Keratinocyte (primary cell): ENCODE results near the gene LRGUK. TPM values are rescaled to one million over a fixed set of nuclear protein-coding genes. Genes with fewer than 3 reads are reported as not detected.

Source experiments
- DNase-seq: peaks from one replicate; pipeline ENCODE4 v3.0.0-alpha.2; 2011; ENCODE audit warnings: low read depth, missing footprints, low spot score
- FAIRE-seq: peaks from 2 replicates; lab custom pipeline; 2011; peaks lifted over from hg19 to GRCh38; lab: Jason Lieb, UNC
- H2AFZ ChIP-seq: 2 replicates; pipeline ENCODE4 v1.6.0; 2012; ENCODE audit warnings: low read length, control low read depth, inconsistent platforms; ENCODE audit not compliant: control insufficient read depth
- H3K27ac ChIP-seq: 2 replicates; pipeline ENCODE4 v1.5.1; 2011; ENCODE audit warnings: low read length; ENCODE audit not compliant: control insufficient read depth, insufficient read depth
- H3K27me3 ChIP-seq: 3 replicates; pipeline ENCODE4 v1.6.0; 2011; ENCODE audit warnings: low read length; ENCODE audit not compliant: control insufficient read depth, insufficient read depth; ENCODE audit errors: extremely low read depth
- H3K36me3 ChIP-seq, 2 experiments: 2 replicates in 1 of 2; 3 replicates in 1 of 2; pipeline ENCODE4 v1.5.1; 2011; ENCODE audit warnings: low read length in 2 of 2, mild to moderate bottlenecking in 1 of 2; ENCODE audit not compliant: control insufficient read depth in 2 of 2, insufficient read depth in 2 of 2; ENCODE audit errors: extremely low read depth in 1 of 2
- H3K4me1 ChIP-seq: 3 replicates; pipeline ENCODE4 v1.5.1; 2011; ENCODE audit warnings: low read length; ENCODE audit not compliant: control insufficient read depth, insufficient read depth; ENCODE audit errors: extremely low read depth
- H3K4me2 ChIP-seq: 3 replicates; pipeline ENCODE4 v1.6.0; 2011; ENCODE audit warnings: low read depth, low read length; ENCODE audit not compliant: control insufficient read depth, insufficient read depth; ENCODE audit errors: extremely low read depth
- H3K4me3 ChIP-seq, 3 experiments: fragments of 200-600 bp in 1 of 3; sonication (generic) in 1 of 3; 2 replicates in 2 of 3; 3 replicates in 1 of 3; pipeline ENCODE4 v1.5.1; 2011 to 2016; ENCODE audit warnings: low read length in 3 of 3, mild to moderate bottlenecking in 3 of 3, control low read depth in 2 of 3, inconsistent platforms in 1 of 3, low read depth in 1 of 3, mixed read lengths in 1 of 3, mixed run types in 1 of 3, moderate library complexity in 1 of 3; ENCODE audit not compliant: control insufficient read depth in 2 of 3, insufficient read depth in 2 of 3; ENCODE audit errors: extremely low read depth in 1 of 3
- H3K79me2 ChIP-seq: 2 replicates; pipeline ENCODE4 v1.6.0; 2012; ENCODE audit warnings: low read length; ENCODE audit not compliant: control insufficient read depth, insufficient read depth
- H3K9ac ChIP-seq: 3 replicates; pipeline ENCODE4 v1.6.0; 2011; ENCODE audit warnings: low read length; ENCODE audit not compliant: control insufficient read depth, insufficient read depth; ENCODE audit errors: extremely low read depth
- H3K9me1 ChIP-seq: 3 replicates; pipeline ENCODE4 v1.6.0; 2011; ENCODE audit warnings: low read length; ENCODE audit not compliant: control insufficient read depth, insufficient read depth; ENCODE audit errors: extremely low read depth
- H3K9me3 ChIP-seq: 2 replicates; pipeline ENCODE4 v1.5.1; 2012; ENCODE audit warnings: low read depth, low read length; ENCODE audit not compliant: control insufficient read depth
- H4K20me1 ChIP-seq: 3 replicates; pipeline ENCODE4 v1.6.0; 2011; ENCODE audit warnings: low read length; ENCODE audit not compliant: control insufficient read depth, insufficient read depth; ENCODE audit errors: extremely low read depth
- CTCF ChIP-seq, 3 experiments: IDR thresholded peaks in 1 of 3; conservative IDR thresholded peaks in 1 of 3; optimal IDR thresholded peaks in 1 of 3; 2 replicates in 2 of 3; 3 replicates in 1 of 3; pipeline versions ENCODE3 to v1.5.1; 2011; ENCODE audit warnings: low read length in 3 of 3, mild to moderate bottlenecking in 3 of 3, moderate library complexity in 2 of 3, control low read depth in 1 of 3, inconsistent platforms in 1 of 3; ENCODE audit not compliant: insufficient read depth in 2 of 3; ENCODE audit errors: extremely low read depth in 1 of 3
- EZH2 ChIP-seq: IDR thresholded peaks from one replicate; pipeline ENCODE4 v1.6.1; 2012; ENCODE audit warnings: inconsistent platforms, mild to moderate bottlenecking, low read length, moderate library complexity
- dilution Hi-C: fragments of 300-500 bp; cut with MboI; formaldehyde crosslinking; loops from one replicate; pipeline ENCODE4 v1.7.0; 2020; ENCODE audit warnings: low sequenced_read_pairs; ENCODE audit not compliant: extremely low pct_ligation_motif_present
- polyA plus RNA-seq, 5 experiments: library from polyadenylated mRNA; depleted of rRNA in 3 of 5; stranded (reverse) in 3 of 5; stranded (forward) in 1 of 5; unstranded in 1 of 5; fragments of >200 nt; gene quantifications; 1 replicate in 1 of 5; 2 replicates in 3 of 5; 3 replicates in 1 of 5; pipeline versions ENCODE4 v1.2.1 to v1.2.3, GENCODE V29; 2011 to 2012; ENCODE audit warnings: missing spikeins in 2 of 5, low read depth in 1 of 5, low replicate concordance in 1 of 5

LRGUK gene
- polyA plus RNA-seq, 1 donor (not counting 4 experiments of a cell fraction or from before 2014, with no cell fraction given), result 0.50 TPM

GRCh38 chr7:134134004-134134403 lies 6.9 kb downstream of the LRGUK start:
- Histone ChIP-seq H3K36me3 (no peaks in the 10 kb centered on the region), H3K4me2 (no peak overlapping the region), H4K20me1 (no peaks in the 10 kb centered on the region), H2AFZ (no peak overlapping the region), H3K27ac (no peak overlapping the region), H3K9ac (no peak overlapping the region), H3K9me1 (no peaks in the 10 kb centered on the region), H3K9me3 (no peaks in the 10 kb centered on the region), H3K4me1 (no peaks in the 10 kb centered on the region), H3K79me2 (no peaks in the 10 kb centered on the region), H3K4me3 (no peak overlapping the region), H3K27me3 (no peaks in the 10 kb centered on the region)
- dilution Hi-C loops, result no loop called here
- DNase-seq (no peak), FAIRE-seq (no peak)
- TF ChIP-seq EZH2 (no peak), CTCF (optimal IDR thresholded peaks at IDR 0.05 in 1 of 3, IDR thresholded peaks at IDR 0.05 in 1 of 3, conservative IDR thresholded peaks at IDR 0.05 in 1 of 3; ENCODE audit: extremely low read depth in 1 of 3, insufficient read depth in 2 of 3, low read length in 3 of 3) (no peak)

GRCh38 chr7:134140889-134141867 lies 14.0 kb downstream of the LRGUK start:
- no peaks in the 10 kb centered on the region for H3K9me3 ChIP-seq
- no peak overlapping the region for H2AFZ ChIP-seq
- no peaks in the 10 kb centered on the region for H3K36me3 ChIP-seq
- H3K4me3 ChIP-seq, result no peak overlapping the region
- dilution Hi-C loops, result no loop called here
- no peaks in the 10 kb centered on the region for H3K27me3 ChIP-seq
- H4K20me1 ChIP-seq, result no peaks in the 10 kb centered on the region
- TF ChIP-seq CTCF (optimal IDR thresholded peaks at IDR 0.05 in 1 of 3, IDR thresholded peaks at IDR 0.05 in 1 of 3, conservative IDR thresholded peaks at IDR 0.05 in 1 of 3; ENCODE audit: extremely low read depth in 1 of 3, insufficient read depth in 2 of 3, low read length in 3 of 3) (peak; percentile 81 to 88 (median 87)), EZH2 (no peak)
- H3K79me2 ChIP-seq, result no peaks in the 10 kb centered on the region
- no peak overlapping the region for H3K4me2 ChIP-seq
- no peaks in the 10 kb centered on the region for H3K9me1 ChIP-seq
- DNase-seq (no peak), FAIRE-seq (peak; percentile 65)
- no peak overlapping the region for H3K9ac ChIP-seq
- no peak overlapping the region for H3K27ac ChIP-seq
- no peaks in the 10 kb centered on the region for H3K4me1 ChIP-seq
